ENCODE results near the gene MRPL14. TPM values are rescaled to one million over a fixed set of nuclear protein-coding genes. Genes with fewer than 3 reads are reported as not detected.

The MRPL14 gene
- total RNA-seq, 1 experiment from 2014 or later, result 69.6 TPM

GRCh38 chr6:44109212-44109611 is 18.0 kb downstream of the MRPL14 start:
- RAD21 ChIA-PET (ENCODE audit: low non-redundant PET in 1 of 2, low total read pairs in 2 of 2, uncharacterized antibody in 2 of 2, unreplicated experiment in 2 of 2), result no interaction called here
- no peaks in the 10 kb centered on the region for H3K27me3 ChIP-seq (ENCODE audit: insufficient read depth, low read length)
- no peak for ATAC-seq
- H4K20me1 ChIP-seq (ENCODE audit: insufficient read depth), result 0 out of 2 replicates have a peak, but pooled peaks cover 3% of the 10 kb centered on the region
- peaks cover 65% of the 10 kb centered on the region; the same call in 1 of the 2 replicates for H3K79me2 ChIP-seq (ENCODE audit: insufficient read depth, low read length)
- POLR2A ChIA-PET, result no interaction called here
- TF ChIP-seq POLR2AphosphoS5 (IDR thresholded peaks at IDR 0.05; ENCODE audit: low read depth, low read length), result no peak
- TF ChIP-seq CEBPB (IDR thresholded peaks at IDR 0.05; ENCODE audit: low read depth), result no peak
- no peak overlapping the region for H3K4me3 ChIP-seq (replicated peaks in 1 of 2; ENCODE audit: low read depth in 1 of 2, low read length in 2 of 2)
- DNase-seq (ENCODE audit: low read depth, low spot score), result no peak
- BruUV-seq (replicated peaks), result no TSS peak
- CTCF ChIA-PET, result no interaction called here
- no peak overlapping the region for H3K4me2 ChIP-seq (ENCODE audit: low read length)
- intact Hi-C loops (cut with micrococcal nuclease), result no loop called here
- no peaks in the 10 kb centered on the region for H3K4me1 ChIP-seq (ENCODE audit: control insufficient read depth in 1 of 2, insufficient read depth in 2 of 2, low read length in 2 of 2)
- no peak overlapping the region for H2AFZ ChIP-seq (ENCODE audit: low read depth, low read length, poor library complexity, severe bottlenecking)
- peaks cover 38 to 54% of the 10 kb centered on the region in 2 experiments for H3K36me3 ChIP-seq (ENCODE audit: control insufficient read depth in 1 of 2, insufficient read depth in 2 of 2, low read length in 2 of 2)
- H3K27ac ChIP-seq (ENCODE audit: low read depth, low read length), result no peak overlapping the region
- H3K9ac ChIP-seq (ENCODE audit: low read length), result no peak overlapping the region
- H3K9me2 ChIP-seq (ENCODE audit: insufficient read depth), result no peaks in the 10 kb centered on the region
- H3K9me3 ChIP-seq (ENCODE audit: control insufficient read depth in 1 of 2, insufficient read depth in 1 of 2, low read depth in 1 of 2, low read length in 2 of 2), result no peaks in the 10 kb centered on the region

- H3K9ac ChIP-seq (ENCODE audit: low read length), result no peak overlapping the region
- ATAC-seq, result no peak
- BruUV-seq (replicated peaks), result no TSS peak
- H3K36me3 ChIP-seq (ENCODE audit: control insufficient read depth in 1 of 2, insufficient read depth in 2 of 2, low read length in 2 of 2), result peaks cover 35 to 53% of the 10 kb centered on the region in 2 experiments
- H3K4me1 ChIP-seq (ENCODE audit: control insufficient read depth in 1 of 2, insufficient read depth in 2 of 2, low read length in 2 of 2), result no peaks in the 10 kb centered on the region
- ChIA-PET RAD21 (ENCODE audit: low non-redundant PET in 1 of 2, low total read pairs in 2 of 2, uncharacterized antibody in 2 of 2, unreplicated experiment in 2 of 2) (no interaction called here), CTCF (no interaction called here), POLR2A (no interaction called here)
- H3K9me3 ChIP-seq (ENCODE audit: control insufficient read depth in 1 of 2, insufficient read depth in 1 of 2, low read depth in 1 of 2, low read length in 2 of 2), result no peaks in the 10 kb centered on the region
- TF ChIP-seq EZH2 (IDR thresholded peaks at IDR 0.05) (no peak), RAD21 (IDR thresholded peaks at IDR 0.05; ENCODE audit: low read depth) (no peak), ZNF274 (IDR thresholded peaks at IDR 0.05; ENCODE audit: low read depth, low read length) (no peak), MAX (IDR thresholded peaks at IDR 0.05) (no peak), POLR2A (IDR thresholded peaks at IDR 0.05; ENCODE audit: borderline replicate concordance, extremely low read depth, insufficient read depth, insufficient read length) (no peak), JUND (IDR thresholded peaks at IDR 0.05) (no peak), TCF7L2 (IDR thresholded peaks at IDR 0.05; ENCODE audit: borderline replicate concordance, extremely low read depth, insufficient read depth, insufficient read length) (no peak), CBX3 (IDR thresholded peaks at IDR 0.05; ENCODE audit: low read depth) (no peak), CEBPB (IDR thresholded peaks at IDR 0.05; ENCODE audit: low read depth) (no peak), ZFX (IDR thresholded peaks at IDR 0.05) (no peak)
- no peaks in the 10 kb centered on the region for H3K27me3 ChIP-seq (ENCODE audit: insufficient read depth, low read length)
- H3K79me2 ChIP-seq (ENCODE audit: insufficient read depth, low read length), result peaks cover 57% of the 10 kb centered on the region; the same call in 1 of the 2 replicates
- H4K20me1 ChIP-seq (ENCODE audit: insufficient read depth), result 0 out of 2 replicates have a peak, but pooled peaks cover 3% of the 10 kb centered on the region
- no peak for DNase-seq (ENCODE audit: low read depth, low spot score)
- no peak overlapping the region for H2AFZ ChIP-seq (ENCODE audit: low read depth, low read length, poor library complexity, severe bottlenecking)
- no peaks in the 10 kb centered on the region for H3K9me2 ChIP-seq (ENCODE audit: insufficient read depth)
- no peak overlapping the region for H3K27ac ChIP-seq (ENCODE audit: low read depth, low read length)
- no peak overlapping the region for H3K4me3 ChIP-seq (replicated peaks in 1 of 2; ENCODE audit: low read depth in 1 of 2, low read length in 2 of 2)
- intact Hi-C loops (cut with micrococcal nuclease), result no loop called here
- H3K4me2 ChIP-seq (ENCODE audit: low read length), result no peak overlapping the region
Observed at GRCh38 chr6:44108471-44108870, 18.8 kb downstream of the MRPL14 start.

All from HCT116 (cell line).